22Rv1 (cell line): ENCODE results near the gene AUTS2.

ENCODE experiments used
- H3K27ac ChIP-seq: fragments of 450-650 bp; 2 replicates; pipeline ENCODE4 v1.5.1; 2017
- CTCF ChIP-seq: fragments of 450-650 bp; IDR thresholded peaks from 2 replicates; pipeline ENCODE4 v1.5.1; 2017; ENCODE audit warnings: mild to moderate bottlenecking
- ZFX ChIP-seq: fragments of 450-650 bp; IDR thresholded peaks from 2 replicates; pipeline ENCODE4 v1.6.1; 2017; ENCODE audit warnings: antibody characterized with exemption, borderline replicate concordance

AUTS2 gene

GRCh38 chr7:70693321-70693685 lies 1095.0 kb downstream of the AUTS2 start:
- H3K27ac ChIP-seq = no peak overlapping the region
- no peak for TF ChIP-seq CTCF
- no peak for TF ChIP-seq ZFX

GRCh38 chr7:70693686-70694433 lies 1095.6 kb downstream of the AUTS2 start:
- TF ChIP-seq ZFX (no peak), CTCF (no peak; the same call in 1 of the 2 replicates)
- peak overlapping the region; percentile 37; the same call in 1 of the 2 replicates for H3K27ac ChIP-seq

GRCh38 chr7:70694434-70694970 lies 1096.2 kb downstream of the AUTS2 start:
- H3K27ac ChIP-seq = peak overlapping the region; percentile 37; the same call in 1 of the 2 replicates
- TF ChIP-seq CTCF (no peak), ZFX (no peak)

GRCh38 chr7:70694971-70695794 lies 1096.9 kb downstream of the AUTS2 start:
- TF ChIP-seq ZFX = no peak
- no peak for TF ChIP-seq CTCF
- H3K27ac ChIP-seq = no peak overlapping the region; the same call in 1 of the 2 replicates

GRCh38 chr7:70695795-70696083 lies 1097.5 kb downstream of the AUTS2 start:
- TF ChIP-seq ZFX (no peak), CTCF (no peak)
- H3K27ac ChIP-seq = no peak overlapping the region

- TF ChIP-seq CTCF (no peak), ZFX (no peak)
- H3K27ac ChIP-seq = no peak overlapping the region
Measured at GRCh38 chr7:70696201-70696754, 1098.0 kb downstream of the AUTS2 start.
